ENCODE data around the gene TNFSF11. TPM values are rescaled to one million over a fixed set of nuclear protein-coding genes. Genes with fewer than 3 reads are reported as not detected.

The TNFSF11 gene
- total and polyA plus RNA-seq, 2 donors (not counting 3 experiments of a cell fraction or from before 2014, with no cell fraction given): not detected

GRCh38 chr13:42626176-42626860 is 52.4 kb downstream of the TNFSF11 start:
- Histone ChIP-seq H3K9ac (replicated peaks; ENCODE audit: extremely low read depth, insufficient read depth, low read length) (no peak overlapping the region), H3K9me3 (replicated peaks; ENCODE audit: control insufficient read depth, insufficient read depth, low read length) (no peaks in the 10 kb centered on the region), H2AFZ (ENCODE audit: low read depth, low read length) (no peak overlapping the region), H3K4me3 (replicated peaks in 1 of 3; ENCODE audit: insufficient read depth in 1 of 3, low read depth in 1 of 3, low read length in 3 of 3) (no peak overlapping the region), H3K27ac (ENCODE audit: insufficient read depth, low read depth, low read length) (no peak overlapping the region), H3K79me2 (ENCODE audit: control insufficient read depth, insufficient read depth, low read length) (no peaks in the 10 kb centered on the region), H3K4me1 (ENCODE audit: control insufficient read depth, extremely low read depth, insufficient read depth, low read length) (no peaks in the 10 kb centered on the region), H3K36me3 (ENCODE audit: control insufficient read depth in 2 of 2, extremely low read depth in 1 of 2, insufficient read depth in 2 of 2, low read length in 2 of 2) (no peaks in the 10 kb centered on the region), H3K27me3 (ENCODE audit: control insufficient read depth in 2 of 2, insufficient read depth in 2 of 2, low read length in 2 of 2) (peaks cover 0 to 1% of the 10 kb centered on the region in 2 experiments), H3K9me1 (replicated peaks; ENCODE audit: control insufficient read depth, extremely low read depth, insufficient read depth, low read length) (no peaks in the 10 kb centered on the region), H4K20me1 (replicated peaks; ENCODE audit: control insufficient read depth, extremely low read depth, insufficient read depth, low read length) (no peaks in the 10 kb centered on the region), H3K4me2 (ENCODE audit: insufficient read depth, low read length) (no peak overlapping the region)
- no peak for DNase-seq (ENCODE audit: low read depth, low spot score)
- dilution Hi-C loops (cut with MboI; ENCODE audit: extremely low pct_ligation_motif_present, low sequenced_read_pairs) (no loop called here), intact Hi-C loops (cut with micrococcal nuclease) (no loop called here)
- TF ChIP-seq EZH2 (IDR thresholded peaks at IDR 0.05; ENCODE audit: borderline replicate concordance, low read depth, low read length, severe bottlenecking) (no peak), JUN (IDR thresholded peaks at IDR 0.05; ENCODE audit: borderline replicate concordance, insufficient read depth, insufficient read length, low read depth) (no peak), MYC (IDR thresholded peaks at IDR 0.05; ENCODE audit: low read depth, low read length) (no peak), FOS (IDR thresholded peaks at IDR 0.05; ENCODE audit: borderline replicate concordance, insufficient read depth, low read length) (no peak), POLR2A (IDR thresholded peaks at IDR 0.05; ENCODE audit: low read depth, low read length) (no peak), GATA2 (IDR thresholded peaks at IDR 0.05; ENCODE audit: insufficient read depth, insufficient read length, low read depth, low read length) (no peak), POLR2AphosphoS5 (IDR thresholded peaks at IDR 0.05; ENCODE audit: insufficient read depth, low read depth, low read length) (no peak)
- TF ChIP-seq, protein P1, sequence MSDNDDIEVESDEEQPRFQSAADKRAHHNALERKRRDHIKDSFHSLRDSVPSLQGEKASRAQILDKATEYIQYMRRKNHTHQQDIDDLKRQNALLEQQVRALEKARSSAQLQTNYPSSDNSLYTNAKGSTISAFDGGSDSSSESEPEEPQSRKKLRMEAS (IDR thresholded peaks at IDR 0.05; ENCODE audit: insufficient read depth, insufficient read length): no peak
- TF ChIP-seq, protein P2, sequence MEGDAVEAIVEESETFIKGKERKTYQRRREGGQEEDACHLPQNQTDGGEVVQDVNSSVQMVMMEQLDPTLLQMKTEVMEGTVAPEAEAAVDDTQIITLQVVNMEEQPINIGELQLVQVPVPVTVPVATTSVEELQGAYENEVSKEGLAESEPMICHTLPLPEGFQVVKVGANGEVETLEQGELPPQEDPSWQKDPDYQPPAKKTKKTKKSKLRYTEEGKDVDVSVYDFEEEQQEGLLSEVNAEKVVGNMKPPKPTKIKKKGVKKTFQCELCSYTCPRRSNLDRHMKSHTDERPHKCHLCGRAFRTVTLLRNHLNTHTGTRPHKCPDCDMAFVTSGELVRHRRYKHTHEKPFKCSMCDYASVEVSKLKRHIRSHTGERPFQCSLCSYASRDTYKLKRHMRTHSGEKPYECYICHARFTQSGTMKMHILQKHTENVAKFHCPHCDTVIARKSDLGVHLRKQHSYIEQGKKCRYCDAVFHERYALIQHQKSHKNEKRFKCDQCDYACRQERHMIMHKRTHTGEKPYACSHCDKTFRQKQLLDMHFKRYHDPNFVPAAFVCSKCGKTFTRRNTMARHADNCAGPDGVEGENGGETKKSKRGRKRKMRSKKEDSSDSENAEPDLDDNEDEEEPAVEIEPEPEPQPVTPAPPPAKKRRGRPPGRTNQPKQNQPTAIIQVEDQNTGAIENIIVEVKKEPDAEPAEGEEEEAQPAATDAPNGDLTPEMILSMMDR (IDR thresholded peaks at IDR 0.05; ENCODE audit: extremely low read depth in 1 of 2, insufficient read depth in 1 of 2, low read depth in 1 of 2, low read length in 2 of 2): no peak
- no peak for FAIRE-seq
- POLR2A ChIA-PET: no interaction called here
- CTCF ChIA-PET: interaction anchor here (1.4 kb wide), 1 partner anchor 292 kb away, joined by 3 read pairs; no protein-coding TSS in a partner anchor
- BruUV-seq (replicated peaks): no TSS peak
